K562 (cell line): ENCODE results near the gene NR0B2. TPM values are rescaled to one million over a fixed set of nuclear protein-coding genes. Genes with fewer than 3 reads are reported as not detected.
A peak's percentile ranks its signal among the peaks of the same experiment; 100 is the strongest.

ENCODE experiments used
- ATAC-seq: fragments of 200-7000 bp; cut with Tn5 transposase; 3 replicates; pipeline ENCODE4 v1.9.1; 2020; ENCODE audit warnings: moderate library complexity
- BruUV-seq: library from RNA; stranded (reverse); fragments of 400-500 nt; replicated peaks from 2 replicates; lab custom pipeline; 2021; lab: Mats Ljungman, UMichigan
- CTCF ChIA-PET: fragments of 300-600 bp; formaldehyde crosslinking; extraction: SDS; loops from one replicate; lab custom pipeline; 2021; ENCODE audit warnings: low intra/inter-chr PET ratio; lab: Yijun Ruan, JAX
- POLR2A ChIA-PET: fragments of 300-600, 350-650 bp; sonication (Branson Sonifier 250); formaldehyde crosslinking; extraction: SDS; loops from one replicate; lab custom pipeline; 2021; ENCODE audit warnings: antibody characterized with exemption, inconsistent platforms; lab: Yijun Ruan, JAX
- DNase-seq, 4 experiments: peaks; one replicate each; pipeline versions ENCODE4 v3.0.0 to v3.0.0-alpha.2; 2011 to 2018; ENCODE audit warnings: low spot score in 3 of 4, mixed read lengths in 3 of 4; ENCODE audit errors: extremely low read depth in 1 of 4
- FAIRE-seq: peaks from 2 replicates; lab custom pipeline; 2011; peaks lifted over from hg19 to GRCh38; lab: Jason Lieb, UNC
- H2AFZ ChIP-seq: 2 replicates; pipeline ENCODE4 v1.6.0; 2011; ENCODE audit warnings: low read depth, low read length, control low read depth, inconsistent platforms
- H3K27ac ChIP-seq: fragments of 200-600 bp; 3 replicates; pipeline ENCODE4 v1.8.0; 2011; ENCODE audit warnings: low read depth, mild to moderate bottlenecking, control low read depth, inconsistent platforms, low read length, moderate library complexity, mixed read lengths; ENCODE audit errors: extremely low read depth
- H3K27me3 ChIP-seq, 2 experiments: fragments of 300-600 bp in 1 of 2; 2 replicates in 1 of 2; 3 replicates in 1 of 2; pipeline versions ENCODE4 v1.6.0 to v1.8.0; 2011; ENCODE audit warnings: inconsistent platforms in 2 of 2, low read length in 2 of 2, mild to moderate bottlenecking in 1 of 2, mixed read lengths in 1 of 2, moderate library complexity in 1 of 2; ENCODE audit not compliant: control insufficient read depth in 2 of 2, insufficient read depth in 2 of 2
- H3K36me3 ChIP-seq: fragments of 300-600 bp; 3 replicates; pipeline ENCODE4 v1.8.0; 2011; ENCODE audit warnings: mild to moderate bottlenecking, low read length, inconsistent platforms; ENCODE audit not compliant: control insufficient read depth, insufficient read depth
- H3K4me1 ChIP-seq, 2 experiments: fragments of 200-600 bp in 1 of 2; replicated peaks in 1 of 2; 2 replicates in 1 of 2; 3 replicates in 1 of 2; pipeline versions ENCODE4 v1.5.1 to v1.8.0; 2011; ENCODE audit warnings: inconsistent platforms in 2 of 2, low read length in 2 of 2, mild to moderate bottlenecking in 1 of 2, mixed read lengths in 1 of 2, moderate library complexity in 1 of 2; ENCODE audit not compliant: control insufficient read depth in 2 of 2, insufficient read depth in 2 of 2
- H3K4me2 ChIP-seq: 2 replicates; pipeline ENCODE4 v1.6.1; 2011; ENCODE audit warnings: low read length, control low read depth, inconsistent platforms, mixed read lengths; ENCODE audit not compliant: insufficient read depth
- H3K4me3 ChIP-seq: fragments of 200-600 bp; sonication (generic), shearing (Covaris generic); 2 replicates; pipeline ENCODE4 v1.5.1; 2016; ENCODE audit warnings: control low read depth, inconsistent platforms
- H3K79me2 ChIP-seq: fragments of 200-600 bp; 3 replicates; pipeline ENCODE4 v1.8.0; 2011; ENCODE audit warnings: low read length, inconsistent platforms; ENCODE audit not compliant: control insufficient read depth, insufficient read depth
- H3K9ac ChIP-seq, 2 experiments: 2 replicates each; pipeline versions ENCODE4 v1.6.0 to v1.6.1; 2011; ENCODE audit warnings: low read depth in 2 of 2, low read length in 2 of 2, control low read depth in 1 of 2, inconsistent platforms in 1 of 2, mild to moderate bottlenecking in 1 of 2, mixed read lengths in 1 of 2; ENCODE audit not compliant: insufficient read depth in 1 of 2
- H3K9me1 ChIP-seq: one replicate; pipeline ENCODE4 v1.6.0; 2011; ENCODE audit warnings: inconsistent platforms, mild to moderate bottlenecking, low read length, moderate library complexity; ENCODE audit not compliant: control insufficient read depth, insufficient read depth
- H3K9me3 ChIP-seq: replicated peaks from 2 replicates; pipeline ENCODE4 v1.5.1; 2011; ENCODE audit warnings: low read depth, low read length, inconsistent platforms; ENCODE audit not compliant: control insufficient read depth, insufficient read depth
- H4K20me1 ChIP-seq: replicated peaks from 2 replicates; pipeline ENCODE4 v1.6.1; 2011; ENCODE audit warnings: low read length, inconsistent platforms, mixed read lengths; ENCODE audit not compliant: control insufficient read depth, insufficient read depth
- BRF2 ChIP-seq: IDR thresholded peaks from 3 replicates; pipeline ENCODE4 v1.6.1; 2011; ENCODE audit warnings: borderline replicate concordance, mild to moderate bottlenecking; ENCODE audit not compliant: insufficient read length, insufficient read depth
- EGR1 ChIP-seq: fragments of 450-650 bp; conservative IDR thresholded peaks from 2 replicates; pipeline ENCODE4 v1.6.1; 2017; ENCODE audit warnings: mild to moderate bottlenecking
- FUS ChIP-seq: fragments of 200-400 bp; formaldehyde crosslinking; optimal IDR thresholded peaks from 2 replicates; pipeline ENCODE3; 2017; ENCODE audit warnings: low read depth, low read length
- MGA ChIP-seq: fragments of 450-650 bp; IDR thresholded peaks from 2 replicates; pipeline ENCODE4 v1.6.1; 2016; ENCODE audit warnings: mild to moderate bottlenecking, moderate library complexity
- PHTF2 ChIP-seq: fragments of 250-450 bp; sonication (Bioruptor Pico); IDR thresholded peaks from 2 replicates; pipeline ENCODE4 v1.5.0; 2021; ENCODE audit warnings: mild to moderate bottlenecking
- TAF1 ChIP-seq: IDR thresholded peaks from 2 replicates; pipeline ENCODE4 v1.6.1; 2011; ENCODE audit warnings: mild to moderate bottlenecking, low read length, moderate library complexity; ENCODE audit not compliant: insufficient read depth, control insufficient read depth, severe bottlenecking; ENCODE audit errors: extremely low read depth
- ZNF57 ChIP-seq: fragments of 450-650 bp; formaldehyde crosslinking; IDR thresholded peaks from 2 replicates; pipeline ENCODE4 v1.4.0; 2020; ENCODE audit warnings: mild to moderate bottlenecking, moderate library complexity
- WGBS: fragments of 100-300 bp; shearing (Covaris generic); methylation state at CpG from one replicate; pipeline ENCODE4 v1.1.6; 2016; ENCODE audit warnings: low coverage, mixed read lengths; ENCODE audit not compliant: insufficient coverage; ENCODE audit errors: missing lambda C conversion rate; 5-methylcytosine and 5-hydroxymethylcytosine counted together
- in situ Hi-C: fragments of 300-500 bp; cut with MboI; formaldehyde crosslinking; loops from 4 replicates; pipeline ENCODE4 v1.15.0; 2018; ENCODE audit warnings: inconsistent platforms, mixed read lengths
- intact Hi-C: fragments of 100-400 bp; cut with micrococcal nuclease; formaldehyde crosslinking; loops from 2 replicates; pipeline ENCODE4 v1.14.2; 2022
- polyA plus RNA-seq, 8 experiments: library from polyadenylated mRNA; depleted of rRNA in 4 of 8; stranded (reverse) in 5 of 8; unstranded in 3 of 8; fragments of >200 nt; fragmentation: Nextera tagmentation in 2 of 8; fragmentation: Illumina TruSeq in 1 of 8; extraction: Ambion mirVana in 2 of 8; extraction: Trizol in 1 of 8; gene quantifications; 2 replicates each; pipeline versions ENCODE4 v1.2.1 to v1.2.3, GENCODE V29; 2011 to 2014; ENCODE audit warnings: inconsistent platforms in 1 of 8, missing spikeins in 1 of 8
- total RNA-seq, 7 experiments: library from RNA; depleted of rRNA in 6 of 7; stranded (reverse); fragments of >200 nt in 6 of 7; fragmentation: Illumina TruSeq in 2 of 7; extraction: Trizol in 2 of 7; gene quantifications; 2 replicates each; pipeline versions ENCODE4 v1.2.1 to v1.2.3, GENCODE V29; 2011 to 2021; ENCODE audit warnings: low replicate concordance in 1 of 7
- TF ChIP-seq, protein P1 (sequence below): fragments of 450-650 bp; formaldehyde crosslinking; IDR thresholded peaks from 2 replicates; pipeline ENCODE4 v1.4.0; 2020; ENCODE audit warnings: mild to moderate bottlenecking, moderate library complexity

Gene NR0B2
- total and polyA plus RNA-seq, 9 of the 15 experiments (the other 6 are each of a cell fraction or from before 2014, with no cell fraction given): not detected

- in situ Hi-C loops: no loop called here
- Histone ChIP-seq H3K9ac (peak overlapping the region in 1 of 2 experiments; percentile 98; a peak in 2 of 4 replicates), H3K27ac (no peak overlapping the region), H3K4me2 (peak overlapping the region; percentile 98; the same call in 1 of the 2 replicates), H3K4me1 (peaks cover 21 to 36% of the 10 kb centered on the region in 2 experiments), H3K4me3 (no peak overlapping the region), H3K79me2 (no peaks in the 10 kb centered on the region), H3K36me3 (no peaks in the 10 kb centered on the region), H3K27me3 (no peaks in the 10 kb centered on the region), H3K9me1 (no peaks in the 10 kb centered on the region), H2AFZ (no peak overlapping the region), H4K20me1 (no peaks in the 10 kb centered on the region), H3K9me3 (no peaks in the 10 kb centered on the region)
- POLR2A ChIA-PET: interaction anchor here (0.5 to 0.9 kb wide), 4 partner anchors 9 to 393 kb away, joined by 3 to 4 read pairs (median 3); no protein-coding TSS in a partner anchor
- ATAC-seq (no peak), DNase-seq (peak in 1 of 4 experiments; percentile 39), FAIRE-seq (no peak)
- 76% methylated on average over 17 of the region's 20 CpGs for WGBS
- BruUV-seq: no TSS peak
- CTCF ChIA-PET: no interaction called here
- intact Hi-C loops: loop anchor here (10.0 kb wide), 1 partner anchor 169 kb away; the partner anchor contains the start of gene ARID1A
- no peak for TF ChIP-seq MGA
- TF ChIP-seq TAF1: no peak
- TF ChIP-seq, protein P1, sequence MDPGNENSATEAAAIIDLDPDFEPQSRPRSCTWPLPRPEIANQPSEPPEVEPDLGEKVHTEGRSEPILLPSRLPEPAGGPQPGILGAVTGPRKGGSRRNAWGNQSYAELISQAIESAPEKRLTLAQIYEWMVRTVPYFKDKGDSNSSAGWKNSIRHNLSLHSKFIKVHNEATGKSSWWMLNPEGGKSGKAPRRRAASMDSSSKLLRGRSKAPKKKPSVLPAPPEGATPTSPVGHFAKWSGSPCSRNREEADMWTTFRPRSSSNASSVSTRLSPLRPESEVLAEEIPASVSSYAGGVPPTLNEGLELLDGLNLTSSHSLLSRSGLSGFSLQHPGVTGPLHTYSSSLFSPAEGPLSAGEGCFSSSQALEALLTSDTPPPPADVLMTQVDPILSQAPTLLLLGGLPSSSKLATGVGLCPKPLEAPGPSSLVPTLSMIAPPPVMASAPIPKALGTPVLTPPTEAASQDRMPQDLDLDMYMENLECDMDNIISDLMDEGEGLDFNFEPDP (CRISPR knock-in tag): no peak
- no peak for TF ChIP-seq PHTF2 (CRISPR knock-in tag)
- TF ChIP-seq ZNF57 (CRISPR knock-in tag): no peak
- TF ChIP-seq FUS: no peak
- TF ChIP-seq BRF2: no peak
- no peak for TF ChIP-seq EGR1
These were observed 50.1 kb downstream of the NR0B2 start for GRCh38 chr1:26863685-26864077.
